Ovary (tissue), 9 donors: ENCODE results near the gene PCGF2. TPM values are rescaled to one million over a fixed set of nuclear protein-coding genes. Genes with fewer than 3 reads are reported as not detected.
A peak's percentile ranks its signal among the peaks of the same experiment; 100 is the strongest.

Source experiments
- DNase-seq, 5 donors: peaks; one replicate each; pipeline ENCODE4 v3.0.0-alpha.2; 2019 to 2020
- H3K27ac ChIP-seq, 2 donors: fragments of 200-600 bp; one replicate each; pipeline versions ENCODE4 v1.5.1 to v1.8.0; 2019 to 2022
- H3K27me3 ChIP-seq: fragments of 200-600 bp; one replicate; pipeline ENCODE4 v1.8.0; 2022
- H3K36me3 ChIP-seq: fragments of 200-600 bp; sonication (generic); one replicate; pipeline ENCODE4 v1.5.1; 2019
- H3K4me1 ChIP-seq: one replicate; pipeline ENCODE4 v1.8.1; 2013; ENCODE audit warnings: mild to moderate bottlenecking, moderate library complexity; ENCODE audit not compliant: insufficient read depth
- H3K4me3 ChIP-seq: fragments of 200-600 bp; sonication (generic); one replicate; pipeline ENCODE4 v1.5.1; 2017
- H3K9me3 ChIP-seq, 2 donors: fragments of 200-600 bp in 1 of 2; sonication (generic) in 1 of 2; one replicate each; pipeline versions ENCODE4 v1.5.1 to v1.8.1; 2013 to 2019; ENCODE audit warnings: mild to moderate bottlenecking in 1 of 2, moderate library complexity in 1 of 2
- EP300 ChIP-seq: sonication (generic); formaldehyde crosslinking; IDR thresholded peaks from one replicate; pipeline ENCODE4 v1.6.1; 2017; ENCODE audit warnings: antibody characterized with exemption
- POLR2A ChIP-seq: fragments of 450-650 bp; IDR thresholded peaks from one replicate; pipeline ENCODE4 v1.6.1; 2017; ENCODE audit warnings: antibody characterized with exemption, mild to moderate bottlenecking, moderate library complexity
- WGBS, 3 donors: extraction: QIAGEN DNeasy Blood & Tissue Kit in 1 of 3; methylation state at CpG; one replicate each; pipeline versions ENCODE4 v1.1.5 to v1.1.7; 2013 to 2017; 5-methylcytosine and 5-hydroxymethylcytosine counted together
- intact Hi-C, 4 donors: fragments of 100-400 bp; cut with DNase I; formaldehyde crosslinking; loops; one replicate each; pipeline versions ENCODE4 v1.11.0 to v1.15.1; 2022 to 2023
- polyA plus RNA-seq, 2 donors: library from polyadenylated mRNA; stranded (reverse); fragments of 200-250 nt in 1 of 2; fragments of 350-450 nt in 1 of 2; fragmentation: Illumina TruSeq in 1 of 2; extraction: RNeasy Lipid Tissue Mini Kit (QIAGEN cat#74804) in 1 of 2; gene quantifications; one replicate each; pipeline ENCODE4 v1.2.3, GENCODE V29; 2013 to 2014
- total RNA-seq, 7 donors: library from RNA; depleted of rRNA in 2 of 7; stranded (reverse); fragments of >200 nt in 2 of 7; fragmentation: NEBNext Ultra II Directional in 3 of 7; extraction: Animal tissue kit (Norgen Biotek cat#: 25700) in 3 of 7; gene quantifications; one replicate each; pipeline versions ENCODE4 v1.1.0 to v1.2.4, GENCODE V29; 2016 to 2023
- TF ChIP-seq, protein P1 (sequence below), 3 donors: fragments of 450-650 bp in 2 of 3; fragments of 200-600 bp in 1 of 3; IDR thresholded peaks; one replicate each; pipeline versions ENCODE4 v1.5.1 to v1.8.0; 2016 to 2022; ENCODE audit warnings: antibody characterized with exemption in 3 of 3, mild to moderate bottlenecking in 1 of 3
- donor health status: DM: no; HTN: no; CAD: no; lungs with moderate emphysema.
- donor health status: DM: no; HTN: no; CAD: no.
- donor health status: Bipolar disorder and iron deficiency.
- donor health status: DM: yes; HTN: yes; CAD: no.
- donor health status: DM: no; HTN: no; CAD: no.
- donor health status: DM: yes; HTN: yes; CAD: no.

The PCGF2 gene
- total and polyA plus RNA-seq, 9 donors: 7.4 to 92.7 (median 62.3) TPM

DNA sequence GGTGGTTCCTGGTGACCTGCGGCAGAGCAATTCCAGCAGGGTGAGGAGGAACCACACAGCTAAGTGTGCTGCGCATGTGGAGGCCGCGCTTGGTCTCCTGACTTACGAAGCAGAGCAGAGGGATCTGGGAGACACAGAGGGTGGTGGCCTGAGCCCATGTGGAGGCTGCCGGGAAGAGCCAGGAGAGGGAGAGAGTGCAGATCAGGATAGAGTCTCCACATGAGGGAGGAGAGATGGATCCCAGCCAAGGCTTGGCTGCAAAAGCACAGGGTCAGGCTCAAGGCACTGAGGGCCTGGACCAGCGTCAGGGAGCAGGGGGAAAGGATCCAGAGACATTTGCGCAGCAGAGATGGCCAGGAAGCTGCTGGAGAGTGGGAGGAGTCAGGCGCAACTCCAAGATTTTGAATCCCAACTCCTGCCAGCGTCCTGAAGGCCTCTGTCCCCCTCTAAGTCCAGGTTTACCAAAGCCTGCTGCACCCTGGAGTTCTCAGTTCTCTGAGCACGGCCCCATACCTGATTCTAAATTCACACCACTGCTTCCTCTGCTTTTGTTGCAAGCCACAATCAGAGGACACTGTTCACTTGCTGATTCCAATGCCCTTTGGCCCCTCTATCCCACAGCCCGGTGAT lies 54.3 kb downstream of the PCGF2 start:
- H3K4me1 ChIP-seq: peaks cover 6% of the 10 kb centered on the region
- peak; percentile 36 for TF ChIP-seq POLR2A
- no peak for TF ChIP-seq EP300
- TF ChIP-seq, protein P1, sequence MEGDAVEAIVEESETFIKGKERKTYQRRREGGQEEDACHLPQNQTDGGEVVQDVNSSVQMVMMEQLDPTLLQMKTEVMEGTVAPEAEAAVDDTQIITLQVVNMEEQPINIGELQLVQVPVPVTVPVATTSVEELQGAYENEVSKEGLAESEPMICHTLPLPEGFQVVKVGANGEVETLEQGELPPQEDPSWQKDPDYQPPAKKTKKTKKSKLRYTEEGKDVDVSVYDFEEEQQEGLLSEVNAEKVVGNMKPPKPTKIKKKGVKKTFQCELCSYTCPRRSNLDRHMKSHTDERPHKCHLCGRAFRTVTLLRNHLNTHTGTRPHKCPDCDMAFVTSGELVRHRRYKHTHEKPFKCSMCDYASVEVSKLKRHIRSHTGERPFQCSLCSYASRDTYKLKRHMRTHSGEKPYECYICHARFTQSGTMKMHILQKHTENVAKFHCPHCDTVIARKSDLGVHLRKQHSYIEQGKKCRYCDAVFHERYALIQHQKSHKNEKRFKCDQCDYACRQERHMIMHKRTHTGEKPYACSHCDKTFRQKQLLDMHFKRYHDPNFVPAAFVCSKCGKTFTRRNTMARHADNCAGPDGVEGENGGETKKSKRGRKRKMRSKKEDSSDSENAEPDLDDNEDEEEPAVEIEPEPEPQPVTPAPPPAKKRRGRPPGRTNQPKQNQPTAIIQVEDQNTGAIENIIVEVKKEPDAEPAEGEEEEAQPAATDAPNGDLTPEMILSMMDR (IDR thresholded peaks at IDR 0.05): peak in 2 of 3 donors; percentile 5 to 10
- no peaks in the 10 kb centered on the region for H3K36me3 ChIP-seq
- H3K4me3 ChIP-seq: no peak overlapping the region
- 5 to 7% (median 7%) methylated on average over 12 of the region's 12 CpGs for WGBS, 3 donors
- H3K9me3 ChIP-seq: no peaks in the 10 kb centered on the region
- no peaks in the 10 kb centered on the region for H3K27me3 ChIP-seq
- DNase-seq: peak; percentile 96 to 99 (median 98)
- intact Hi-C loops: loop anchor here in 1 of 4 donors (5.0 kb wide), 1 partner anchor 38 kb away; the partner anchor contains the start of gene CISD3
- H3K27ac ChIP-seq: peak overlapping the region; percentile 36 to 83

DNA sequence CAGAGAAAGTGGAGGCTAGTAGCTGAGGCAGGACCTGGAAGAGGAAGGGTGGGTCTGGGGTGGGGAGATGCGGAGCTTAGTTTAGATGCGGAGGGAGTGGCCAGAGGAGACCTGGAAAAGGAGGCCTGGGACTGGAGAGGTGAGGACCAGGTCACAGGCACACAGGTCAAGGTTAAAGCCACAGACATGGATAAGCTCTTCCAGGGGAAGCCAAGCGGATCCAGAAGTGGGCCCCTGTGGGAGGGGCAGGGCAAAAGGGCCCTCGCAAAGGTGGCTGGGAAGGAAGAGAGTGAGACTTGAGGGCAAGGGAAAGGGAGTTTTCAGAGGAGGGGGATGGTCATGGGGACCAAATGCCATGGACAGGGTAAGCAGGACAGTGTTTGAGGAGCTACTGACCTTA lies 57.0 kb downstream of the PCGF2 start:
- no peak overlapping the region for H3K4me3 ChIP-seq
- no peaks in the 10 kb centered on the region for H3K36me3 ChIP-seq
- DNase-seq: no peak
- no peak overlapping the region for H3K27ac ChIP-seq
- TF ChIP-seq, protein P1 (IDR thresholded peaks at IDR 0.05): no peak
- TF ChIP-seq POLR2A: no peak
- 86 to 91% (median 91%) methylated on average over 4 of the region's 4 CpGs for WGBS, 3 donors
- H3K27me3 ChIP-seq: no peaks in the 10 kb centered on the region
- intact Hi-C loops: loop anchor here in 1 of 4 donors (5.0 kb wide), 1 partner anchor 41 kb away; the partner anchor contains the start of gene CISD3
- H3K4me1 ChIP-seq: peaks cover 6% of the 10 kb centered on the region
- no peaks in the 10 kb centered on the region for H3K9me3 ChIP-seq

DNA sequence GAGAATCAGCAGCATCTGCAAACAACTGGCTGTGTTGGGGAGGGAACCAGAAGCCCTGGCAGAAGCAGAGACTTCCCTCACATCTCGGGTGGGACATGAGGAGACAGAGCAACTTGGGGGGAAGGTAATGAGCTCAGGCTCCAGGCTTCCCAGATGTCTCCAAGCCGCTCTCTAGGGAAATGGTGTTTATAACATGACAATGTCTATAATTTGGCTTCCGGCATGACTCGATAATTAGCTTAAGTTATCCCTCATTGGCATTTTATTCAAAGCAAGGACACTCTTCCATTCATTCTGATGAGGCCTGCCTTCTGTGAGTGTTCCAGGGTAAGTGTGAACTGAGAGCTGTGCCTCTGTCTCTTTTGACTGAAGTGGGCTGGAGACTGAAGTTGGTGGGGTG lies 57.8 kb downstream of the PCGF2 start:
- peaks cover 6% of the 10 kb centered on the region for H3K4me1 ChIP-seq
- no peaks in the 10 kb centered on the region for H3K27me3 ChIP-seq
- no peak overlapping the region for H3K27ac ChIP-seq
- no peak for DNase-seq
- no peaks in the 10 kb centered on the region for H3K36me3 ChIP-seq
- H3K9me3 ChIP-seq: no peaks in the 10 kb centered on the region
- H3K4me3 ChIP-seq: no peak overlapping the region
- TF ChIP-seq POLR2A: no peak
- TF ChIP-seq, protein P1 (IDR thresholded peaks at IDR 0.05): no peak
- TF ChIP-seq EP300: no peak
- intact Hi-C loops: loop anchor here in 1 of 4 donors (5.0 kb wide), 1 partner anchor 42 kb away; the partner anchor contains the start of gene CISD3
- 89 to 97% (median 93%) methylated on average over 4 of the region's 4 CpGs for WGBS, 3 donors

DNA sequence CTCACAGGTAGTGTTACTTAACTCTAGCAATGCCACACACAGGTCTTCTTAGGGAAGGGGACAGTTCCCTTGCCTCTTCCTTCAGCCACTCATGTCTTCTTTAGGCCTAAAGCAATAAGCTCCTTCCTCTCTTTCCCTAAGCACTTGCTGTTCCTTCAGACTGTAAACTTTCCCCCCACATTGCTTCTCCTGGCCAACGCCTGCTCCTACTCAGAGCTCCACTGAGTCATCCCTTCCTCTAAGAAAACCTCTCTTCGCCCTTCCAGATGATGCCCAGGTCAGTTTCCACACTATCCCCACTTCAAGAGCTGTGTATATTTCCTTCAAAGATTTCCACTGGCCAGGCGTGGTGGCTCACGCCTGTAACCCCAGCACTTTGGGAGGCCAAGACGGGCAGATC lies 60.9 kb downstream of the PCGF2 start:
- H3K36me3 ChIP-seq: no peaks in the 10 kb centered on the region
- H3K4me1 ChIP-seq: no peaks in the 10 kb centered on the region
- WGBS, 3 donors: 73 to 78% (median 74%) methylated on average over 5 of the region's 5 CpGs
- intact Hi-C loops: no loop called here
- TF ChIP-seq, protein P1 (IDR thresholded peaks at IDR 0.05): no peak
- no peak for TF ChIP-seq POLR2A
- no peak for TF ChIP-seq EP300
- no peak overlapping the region for H3K4me3 ChIP-seq
- H3K9me3 ChIP-seq: no peaks in the 10 kb centered on the region
- H3K27me3 ChIP-seq: no peaks in the 10 kb centered on the region
- H3K27ac ChIP-seq: no peak overlapping the region
- no peak for DNase-seq
